Large intestine (tissue), 1 donor: ENCODE data around the gene COL9A3. TPM values are rescaled to one million over a fixed set of nuclear protein-coding genes. Genes with fewer than 3 reads are reported as not detected.

Source experiments
- polyA plus RNA-seq: library from polyadenylated mRNA; unstranded; fragments of 120-200 nt; gene quantifications from one replicate; pipeline ENCODE4 v1.2.1, GENCODE V29; 2013

COL9A3 gene
- polyA plus RNA-seq, 1 donor: 14.1 TPM

Other genes with a start within 250 kb of the COL9A3 start
- gene SLCO4A1, start 174.5 kb upstream of the COL9A3 start, polyA plus RNA-seq: 1.4 TPM
- gene NTSR1, start 108.2 kb upstream of the COL9A3 start, polyA plus RNA-seq: 1.1 TPM
- gene MRGBP, start 20.6 kb upstream of the COL9A3 start, polyA plus RNA-seq: 11.8 TPM
- 46.1 TPM for gene OGFR, start 12.2 kb upstream of the COL9A3 start, polyA plus RNA-seq
- gene TCFL5, start 44.8 kb downstream of the COL9A3 start, polyA plus RNA-seq: 6.8 TPM
- 51.6 TPM for gene DIDO1, start 109.5 kb downstream of the COL9A3 start, polyA plus RNA-seq
- gene GID8, start 121.1 kb downstream of the COL9A3 start, polyA plus RNA-seq: 32.2 TPM
- 8.1 TPM for gene SLC17A9, start 135.7 kb downstream of the COL9A3 start, polyA plus RNA-seq
- gene BHLHE23, start 189.9 kb downstream of the COL9A3 start, polyA plus RNA-seq: not detected